Transverse colon (tissue), 3 donors: ENCODE data around the gene CKB.

Experiments used
- CTCF ChIP-seq, 5 experiments: fragments of 200-600 bp in 3 of 5; fragments of 450-650 bp in 2 of 5; sonication (generic) in 3 of 5; IDR thresholded peaks; 1 replicate in 2 of 5; 2 replicates in 3 of 5; pipeline ENCODE4 v1.5.1; 2016 to 2017; ENCODE audit warnings: antibody characterized with exemption in 5 of 5, inconsistent platforms in 3 of 5, mild to moderate bottlenecking in 2 of 5, moderate library complexity in 1 of 5
- EP300 ChIP-seq: sonication (generic); formaldehyde crosslinking; IDR thresholded peaks from one replicate; pipeline ENCODE4 v1.6.1; 2017; ENCODE audit warnings: antibody characterized with exemption, low read depth

DNA sequence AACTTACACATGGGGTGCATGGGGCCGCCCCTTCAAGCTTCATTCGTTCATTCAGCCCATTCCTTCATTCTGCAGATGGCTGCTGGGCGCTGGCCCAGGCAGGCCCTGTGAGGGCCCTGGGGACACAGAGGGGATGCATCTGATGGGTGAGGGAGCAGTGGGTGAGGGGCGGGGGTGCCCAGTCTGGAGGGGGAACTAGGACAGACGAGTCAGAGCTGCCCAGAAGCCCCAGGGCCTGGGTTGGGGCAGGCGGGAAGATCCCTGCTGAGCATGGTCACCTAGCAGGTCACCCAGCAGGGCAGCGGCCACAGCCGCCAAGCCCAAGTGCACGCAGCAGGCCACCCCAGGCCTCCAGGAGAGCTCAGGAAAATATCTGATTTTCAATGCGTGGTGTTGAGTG, 20.5 kb upstream of the CKB start:
- no peak for TF ChIP-seq CTCF (IDR thresholded peaks at IDR 0.05)
- TF ChIP-seq EP300 = no peak
